OCI-LY7 (cell line): ENCODE results near the gene DNAJC6. TPM values are rescaled to one million over a fixed set of nuclear protein-coding genes. Genes with fewer than 3 reads are reported as not detected.

Source experiments
- BruUV-seq: library from RNA; stranded (reverse); fragments of 400-500 nt; replicated peaks from 2 replicates; lab custom pipeline; 2021; lab: Mats Ljungman, UMichigan
- CTCF ChIA-PET: fragments of 300-600 bp; sonication (Branson Sonifier 250); formaldehyde crosslinking; loops from one replicate; lab custom pipeline; 2022; ENCODE audit warnings: antibody characterized with exemption; ENCODE audit not compliant: unreplicated experiment; lab: Charles Lee
- POLR2A ChIA-PET: fragments of 300-600 bp; sonication (Branson Sonifier 250); formaldehyde crosslinking; loops from one replicate; lab custom pipeline; 2022; ENCODE audit warnings: antibody characterized with exemption; lab: Charles Lee
- DNase-seq: peaks from one replicate; pipeline ENCODE4 v3.0.0-alpha.2; 2015; ENCODE audit warnings: low spot score
- H2AFZ ChIP-seq: fragments of 200-600 bp; sonication (generic), shearing (Covaris generic); 2 replicates; pipeline ENCODE4 v1.6.1; 2014; ENCODE audit warnings: mild to moderate bottlenecking, antibody characterized with exemption, low read length, moderate library complexity
- H3K27ac ChIP-seq: fragments of 200-600 bp; sonication (generic); 2 replicates; pipeline ENCODE4 v1.5.1; 2014; ENCODE audit warnings: mixed run types, low read depth, mild to moderate bottlenecking, moderate library complexity, low read length, inconsistent platforms; ENCODE audit not compliant: poor library complexity, severe bottlenecking
- H3K36me3 ChIP-seq: fragments of 200-600 bp; sonication (generic); 2 replicates; pipeline ENCODE4 v1.6.1; 2014; ENCODE audit warnings: mild to moderate bottlenecking, antibody characterized with exemption, low read length, moderate library complexity, mixed read lengths; ENCODE audit not compliant: insufficient read depth
- H3K4me1 ChIP-seq: fragments of 200-600 bp; sonication (generic); 2 replicates; pipeline ENCODE4 v1.5.1; 2014; ENCODE audit warnings: mild to moderate bottlenecking, low read length; ENCODE audit not compliant: insufficient read depth, poor library complexity, severe bottlenecking
- H3K4me2 ChIP-seq: fragments of 200-600 bp; sonication (generic); 2 replicates; pipeline ENCODE4 v1.6.1; 2014; ENCODE audit warnings: mild to moderate bottlenecking, low read length
- H3K4me3 ChIP-seq: fragments of 200-600 bp; sonication (generic); 2 replicates; pipeline ENCODE4 v1.5.1; 2014; ENCODE audit warnings: mild to moderate bottlenecking, low read depth, low read length; ENCODE audit not compliant: poor library complexity, severe bottlenecking
- H3K79me2 ChIP-seq: fragments of 200-600 bp; sonication (generic); 2 replicates; pipeline ENCODE4 v1.6.1; 2016; ENCODE audit warnings: low read depth, mild to moderate bottlenecking, low read length, moderate library complexity, mixed read lengths; ENCODE audit not compliant: insufficient read depth
- H3K9me2 ChIP-seq: fragments of 200-600 bp; sonication (generic); 2 replicates; pipeline ENCODE4 v1.6.1; 2016; ENCODE audit warnings: mild to moderate bottlenecking, low read length, mixed read lengths; ENCODE audit not compliant: insufficient read depth
- H3K9me3 ChIP-seq: fragments of 200-600 bp; sonication (generic); 2 replicates; pipeline ENCODE4 v1.6.1; 2014; ENCODE audit warnings: mild to moderate bottlenecking, mixed run types, low read length, mixed read lengths
- H4K20me1 ChIP-seq: fragments of 200-600 bp; sonication (generic); 2 replicates; pipeline ENCODE4 v1.6.1; 2014; ENCODE audit warnings: mild to moderate bottlenecking, antibody characterized with exemption, low read length, moderate library complexity, mixed read lengths; ENCODE audit not compliant: insufficient read depth
- CTCF ChIP-seq: fragments of 200-600 bp; sonication (generic); conservative IDR thresholded peaks from 2 replicates; pipeline ENCODE4 v1.5.1; 2014; ENCODE audit warnings: mild to moderate bottlenecking, antibody characterized with exemption, low read length, moderate library complexity, mixed read lengths
- EZH2phosphoT487 ChIP-seq: fragments of 200-600 bp; sonication (generic); IDR thresholded peaks from 2 replicates; pipeline ENCODE4 v1.6.1; 2018; ENCODE audit warnings: low read depth, borderline replicate concordance, mild to moderate bottlenecking, mixed run types, antibody characterized with exemption, low read length, moderate library complexity, mixed read lengths
- intact Hi-C: fragments of 100-400 bp; cut with micrococcal nuclease; formaldehyde crosslinking; loops from one replicate; pipeline ENCODE4 v1.10.0; 2022; ENCODE audit not compliant: unreplicated experiment
- total RNA-seq, 2 experiments: library from RNA; depleted of rRNA in 1 of 2; stranded (reverse); fragments of >200 nt in 1 of 2; shearing (Covaris generic) in 1 of 2; gene quantifications; 2 replicates each; pipeline ENCODE4 v1.2.3, GENCODE V29; 2014 to 2022

Gene DNAJC6
- total RNA-seq, 2 experiments from 2014 or later, result 6.6 to 10.2 TPM

GRCh38 chr1:65422241-65423203 is 113.2 kb downstream of the DNAJC6 start:
- no peak overlapping the region for H3K27ac ChIP-seq
- intact Hi-C loops, result loop anchor here (5.0 kb wide), 3 partner anchors 355 to 850 kb away; partner anchors contain the start of gene JAK1
- H3K4me2 ChIP-seq, result peak overlapping the region; percentile 97
- peaks cover 16% of the 10 kb centered on the region for H3K36me3 ChIP-seq
- DNase-seq, result no peak
- peaks cover 20% of the 10 kb centered on the region; the same call in 1 of the 2 replicates for H3K79me2 ChIP-seq
- peaks cover 20% of the 10 kb centered on the region for H3K4me1 ChIP-seq
- H4K20me1 ChIP-seq, result no peaks in the 10 kb centered on the region
- ChIA-PET POLR2A (interaction anchor here (0.6 kb wide), 1 partner anchor 1815 kb away, joined by 3 read pairs; no protein-coding TSS in a partner anchor), CTCF (no interaction called here)
- TF ChIP-seq EZH2phosphoT487 (no peak), CTCF (no peak)
- H3K4me3 ChIP-seq, result peak overlapping the region; percentile 92
- no peaks in the 10 kb centered on the region for H3K9me2 ChIP-seq
- H3K9me3 ChIP-seq, result no peaks in the 10 kb centered on the region
- no TSS peak for BruUV-seq
- H2AFZ ChIP-seq, result no peak overlapping the region

- Histone ChIP-seq H3K9me2 (no peaks in the 10 kb centered on the region), H3K27ac (no peak overlapping the region), H3K9me3 (no peaks in the 10 kb centered on the region), H3K4me1 (peaks cover 16% of the 10 kb centered on the region), H3K4me2 (no peak overlapping the region), H3K4me3 (no peak overlapping the region), H3K79me2 (peaks cover 20% of the 10 kb centered on the region; the same call in 1 of the 2 replicates), H4K20me1 (no peaks in the 10 kb centered on the region), H3K36me3 (peaks cover 20% of the 10 kb centered on the region), H2AFZ (no peak overlapping the region)
- CTCF ChIA-PET, result no interaction called here
- POLR2A ChIA-PET, result no interaction called here
- no peak for DNase-seq
- intact Hi-C loops, result loop anchor here (5.0 kb wide), 3 partner anchors 357 to 848 kb away; partner anchors contain the start of gene JAK1
- BruUV-seq, result no TSS peak
- no peak for TF ChIP-seq EZH2phosphoT487
- no peak for TF ChIP-seq CTCF
Measured at GRCh38 chr1:65423884-65424572, 114.7 kb downstream of the DNAJC6 start.
